ENCODE measurements around the gene SPAST. TPM values are rescaled to one million over a fixed set of nuclear protein-coding genes. Genes with fewer than 3 reads are reported as not detected.
"Not testable (repeated sequence)": the region's sequence is repeated elsewhere in the genome, so short reads cannot be mapped to it uniquely, and the experiment has no call there.

The SPAST gene
- total RNA-seq, 1 donor from 2014 or later = 18.5 TPM

- Mint-ChIP-seq H3K4me1 (ENCODE audit: low read depth) (no peaks in the 10 kb centered on the region), H3K36me3 (ENCODE audit: low read depth) (peaks cover 28% of the 10 kb centered on the region), H3K27me3 (ENCODE audit: low read depth) (no peaks in the 10 kb centered on the region), H3K9me3 (no peaks in the 10 kb centered on the region), H3K4me3 (ENCODE audit: low read depth) (no peak overlapping the region), H3K27ac (no peak overlapping the region)
- intact Hi-C loops (cut with micrococcal nuclease) = no loop called here
- no peak for DNase-seq (ENCODE audit: low spot score)
Observed at GRCh38 chr2:32136097-32136496, 72.7 kb downstream of the SPAST start.

DNA sequence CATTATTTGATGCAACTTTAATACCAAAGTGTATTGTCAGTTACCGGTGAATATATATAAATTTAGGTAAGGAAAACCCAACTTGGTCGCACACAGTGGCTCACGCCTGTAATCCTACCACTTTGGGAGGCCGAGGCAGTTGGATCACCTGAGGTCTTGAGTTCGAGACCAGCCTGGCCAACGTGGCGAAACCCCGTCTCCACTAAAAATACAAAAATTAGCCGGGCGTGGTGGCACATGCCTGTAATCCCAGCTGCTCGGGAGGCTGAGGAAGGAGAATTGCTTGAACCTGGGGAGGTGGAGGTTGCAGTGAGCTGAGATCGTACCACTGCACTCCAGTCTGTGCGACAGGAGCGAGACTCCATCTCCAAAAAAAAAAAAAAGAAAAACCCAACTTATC lies 88.2 kb downstream of the SPAST start:
- intact Hi-C loops (cut with micrococcal nuclease); H3K27ac Mint-ChIP-seq; H3K9me3 Mint-ChIP-seq; DNase-seq (ENCODE audit: low spot score); H3K27me3 Mint-ChIP-seq (ENCODE audit: low read depth); H3K4me1 Mint-ChIP-seq (ENCODE audit: low read depth); H3K4me3 Mint-ChIP-seq (ENCODE audit: low read depth): not testable (repeated sequence)
- peaks cover 13% of the 10 kb centered on the region for H3K36me3 Mint-ChIP-seq (ENCODE audit: low read depth)

- no peaks in the 10 kb centered on the region for H3K9me3 Mint-ChIP-seq
- no peak overlapping the region for H3K4me3 Mint-ChIP-seq (ENCODE audit: low read depth)
- H3K27ac Mint-ChIP-seq = no peak overlapping the region
- H3K27me3 Mint-ChIP-seq (ENCODE audit: low read depth) = no peaks in the 10 kb centered on the region
- peaks cover 8% of the 10 kb centered on the region for H3K36me3 Mint-ChIP-seq (ENCODE audit: low read depth)
- no peak for DNase-seq (ENCODE audit: low spot score)
- intact Hi-C loops (cut with micrococcal nuclease) = no loop called here
- peaks cover 10% of the 10 kb centered on the region for H3K4me1 Mint-ChIP-seq (ENCODE audit: low read depth)
Observed at GRCh38 chr2:32159678-32160077, 96.3 kb downstream of the SPAST start.

- Mint-ChIP-seq H3K4me3 (ENCODE audit: low read depth) (no peak overlapping the region), H3K4me1 (ENCODE audit: low read depth) (peaks cover 15% of the 10 kb centered on the region), H3K27me3 (ENCODE audit: low read depth) (no peaks in the 10 kb centered on the region), H3K27ac (no peak overlapping the region), H3K9me3 (no peaks in the 10 kb centered on the region), H3K36me3 (ENCODE audit: low read depth) (peaks cover 10% of the 10 kb centered on the region)
- no peak for DNase-seq (ENCODE audit: low spot score)
- intact Hi-C loops (cut with micrococcal nuclease) = no loop called here
Observed at GRCh38 chr2:32161296-32161695, 97.9 kb downstream of the SPAST start.

GRCh38 chr2:32164254-32164653 lies 100.9 kb downstream of the SPAST start:
- Mint-ChIP-seq H3K4me3 (ENCODE audit: low read depth) (peak overlapping the region; percentile 100), H3K4me1 (ENCODE audit: low read depth) (peaks cover 31% of the 10 kb centered on the region), H3K36me3 (ENCODE audit: low read depth) (peaks cover 28% of the 10 kb centered on the region)
- H3K9me3 Mint-ChIP-seq; H3K27ac Mint-ChIP-seq; DNase-seq (ENCODE audit: low spot score); H3K27me3 Mint-ChIP-seq (ENCODE audit: low read depth); intact Hi-C loops (cut with micrococcal nuclease): not testable (repeated sequence)

- intact Hi-C loops (cut with micrococcal nuclease) = loop anchor here (1.0 kb wide), 4 partner anchors 102 to 192 kb away; partner anchors contain the start of genes BIRC6, MEMO1 and SPAST
- Mint-ChIP-seq H3K36me3 (ENCODE audit: low read depth) (peaks cover 24% of the 10 kb centered on the region), H3K4me3 (ENCODE audit: low read depth) (peak overlapping the region; percentile 100), H3K4me1 (ENCODE audit: low read depth) (peaks cover 31% of the 10 kb centered on the region), H3K27ac (peak overlapping the region; percentile 97)
- H3K9me3 Mint-ChIP-seq; DNase-seq (ENCODE audit: low spot score); H3K27me3 Mint-ChIP-seq (ENCODE audit: low read depth): not testable (repeated sequence)
Observed at GRCh38 chr2:32165027-32165347, 101.6 kb downstream of the SPAST start.

DNA sequence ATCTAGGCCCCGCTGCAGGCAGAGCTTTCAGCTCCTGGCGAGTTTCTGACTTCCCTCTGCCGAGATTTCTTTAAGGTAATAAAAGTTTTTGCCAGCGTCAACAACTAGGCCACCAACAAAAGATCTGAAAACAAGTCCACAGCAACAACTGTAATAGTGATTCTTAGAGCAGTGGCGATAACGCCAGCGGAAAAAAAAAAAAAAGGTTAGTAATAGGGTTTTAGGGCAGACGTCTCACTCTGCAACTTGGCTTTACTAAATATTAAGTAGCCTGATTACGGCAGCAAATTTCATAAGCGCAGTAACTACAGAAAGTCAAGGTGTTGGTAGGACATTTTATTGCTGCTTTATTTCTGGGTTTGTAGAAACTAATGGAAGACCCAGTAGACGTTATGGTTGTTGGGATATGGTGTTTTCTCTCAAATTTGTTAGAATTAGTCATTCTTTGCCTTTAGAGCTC lies 102.8 kb downstream of the SPAST start:
- no peaks in the 10 kb centered on the region for H3K9me3 Mint-ChIP-seq
- H3K36me3 Mint-ChIP-seq (ENCODE audit: low read depth) = peaks cover 28% of the 10 kb centered on the region
- H3K27me3 Mint-ChIP-seq (ENCODE audit: low read depth) = no peaks in the 10 kb centered on the region
- H3K4me1 Mint-ChIP-seq (ENCODE audit: low read depth) = peaks cover 33% of the 10 kb centered on the region
- no peak for DNase-seq (ENCODE audit: low spot score)
- H3K4me3 Mint-ChIP-seq (ENCODE audit: low read depth) = peak overlapping the region; percentile 100
- peak overlapping the region; percentile 97 for H3K27ac Mint-ChIP-seq
- intact Hi-C loops (cut with micrococcal nuclease) = loop anchor here (2.0 kb wide), 1 partner anchor 23 kb away; no protein-coding TSS in a partner anchor

DNA sequence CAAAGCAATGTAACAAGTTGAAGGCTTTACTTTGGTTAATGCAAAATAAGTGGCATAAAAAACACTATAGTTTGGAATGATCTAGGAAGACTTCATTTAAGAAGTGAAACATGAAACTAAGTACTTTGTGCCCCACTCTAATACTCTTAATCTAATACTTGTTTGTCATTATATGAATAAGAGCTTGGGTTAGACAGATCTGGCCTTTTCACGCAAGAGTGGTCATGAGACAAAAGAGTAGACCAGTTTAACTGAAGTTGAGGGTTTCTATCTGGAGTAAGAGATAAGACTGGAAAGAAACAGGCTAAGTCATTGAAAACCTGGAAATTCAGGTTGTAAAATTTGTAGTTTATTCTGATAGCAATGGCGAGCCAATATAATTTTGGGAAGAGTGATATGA lies 105.2 kb downstream of the SPAST start:
- peaks cover 36% of the 10 kb centered on the region for H3K4me1 Mint-ChIP-seq (ENCODE audit: low read depth)
- intact Hi-C loops (cut with micrococcal nuclease) = no loop called here
- no peak for DNase-seq (ENCODE audit: low spot score)
- H3K36me3 Mint-ChIP-seq (ENCODE audit: low read depth) = peaks cover 48% of the 10 kb centered on the region
- H3K4me3 Mint-ChIP-seq (ENCODE audit: low read depth) = no peak overlapping the region
- no peaks in the 10 kb centered on the region for H3K9me3 Mint-ChIP-seq
- H3K27ac Mint-ChIP-seq = no peak overlapping the region
- H3K27me3 Mint-ChIP-seq (ENCODE audit: low read depth) = no peaks in the 10 kb centered on the region

DNA sequence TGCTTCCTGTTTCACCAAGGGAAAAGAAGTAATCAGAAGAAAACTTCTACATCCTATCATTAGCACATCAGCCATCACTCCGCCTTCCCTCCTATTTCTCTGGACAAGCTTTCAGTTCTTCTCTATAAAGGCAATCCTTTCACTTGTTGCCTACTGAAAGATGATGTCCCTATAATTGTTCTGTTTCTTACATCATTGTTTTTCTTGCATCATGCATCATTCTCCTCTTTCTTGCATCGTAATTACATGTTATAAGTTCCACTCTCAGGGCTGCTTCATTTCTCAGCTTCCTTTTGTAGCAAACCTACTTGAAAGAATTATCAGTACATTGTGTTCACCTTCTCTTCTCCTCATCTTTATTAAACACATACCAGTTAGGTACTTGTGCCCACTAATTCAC lies 109.5 kb downstream of the SPAST start:
- DNase-seq (ENCODE audit: low spot score) = no peak
- intact Hi-C loops (cut with micrococcal nuclease) = no loop called here
- Mint-ChIP-seq H3K9me3 (no peaks in the 10 kb centered on the region), H3K4me3 (ENCODE audit: low read depth) (no peak overlapping the region), H3K27ac (peak overlapping the region; percentile 13), H3K27me3 (ENCODE audit: low read depth) (no peaks in the 10 kb centered on the region), H3K4me1 (ENCODE audit: low read depth) (peaks cover 14% of the 10 kb centered on the region), H3K36me3 (ENCODE audit: low read depth) (peaks cover 54% of the 10 kb centered on the region)

- no peak for DNase-seq (ENCODE audit: low spot score)
- H3K9me3 Mint-ChIP-seq = no peaks in the 10 kb centered on the region
- no peak overlapping the region for H3K27ac Mint-ChIP-seq
- H3K27me3 Mint-ChIP-seq (ENCODE audit: low read depth) = no peaks in the 10 kb centered on the region
- H3K4me3 Mint-ChIP-seq (ENCODE audit: low read depth) = no peak overlapping the region
- peaks cover 33% of the 10 kb centered on the region for H3K36me3 Mint-ChIP-seq (ENCODE audit: low read depth)
- peaks cover 5% of the 10 kb centered on the region for H3K4me1 Mint-ChIP-seq (ENCODE audit: low read depth)
- intact Hi-C loops (cut with micrococcal nuclease) = no loop called here
Observed at GRCh38 chr2:32182667-32183066, 119.3 kb downstream of the SPAST start.

- peaks cover 54% of the 10 kb centered on the region for H3K36me3 Mint-ChIP-seq (ENCODE audit: low read depth)
- intact Hi-C loops (cut with micrococcal nuclease) = loop anchor here (2.0 kb wide), 1 partner anchor 22 kb away; no protein-coding TSS in a partner anchor
- H3K4me1 Mint-ChIP-seq (ENCODE audit: low read depth) = peaks cover 40% of the 10 kb centered on the region
Observed at GRCh38 chr2:32189011-32189410, 125.7 kb downstream of the SPAST start.

GRCh38 chr2:32192418-32192817 lies 129.1 kb downstream of the SPAST start:
- H3K4me3 Mint-ChIP-seq (ENCODE audit: low read depth) = no peak overlapping the region
- H3K9me3 Mint-ChIP-seq = no peaks in the 10 kb centered on the region
- no peaks in the 10 kb centered on the region for H3K27me3 Mint-ChIP-seq (ENCODE audit: low read depth)
- intact Hi-C loops (cut with micrococcal nuclease) = no loop called here
- peaks cover 38% of the 10 kb centered on the region for H3K4me1 Mint-ChIP-seq (ENCODE audit: low read depth)
- no peak for DNase-seq (ENCODE audit: low spot score)
- H3K27ac Mint-ChIP-seq = peak overlapping the region; percentile 75
- peaks cover 41% of the 10 kb centered on the region for H3K36me3 Mint-ChIP-seq (ENCODE audit: low read depth)

More at GRCh38 chr2:32189011-32189410, 125.7 kb downstream of the SPAST start:
- no peaks in the 10 kb centered on the region for H3K9me3 Mint-ChIP-seq
- H3K4me3 Mint-ChIP-seq (ENCODE audit: low read depth) = no peak overlapping the region
- no peak for DNase-seq (ENCODE audit: low spot score)
- H3K27me3 Mint-ChIP-seq (ENCODE audit: low read depth) = no peaks in the 10 kb centered on the region
- no peak overlapping the region for H3K27ac Mint-ChIP-seq

GRCh38 chr2:32200814-32201213 lies 137.5 kb downstream of the SPAST start:
- no peak overlapping the region for H3K4me3 Mint-ChIP-seq (ENCODE audit: low read depth)
- no peaks in the 10 kb centered on the region for H3K9me3 Mint-ChIP-seq
- intact Hi-C loops (cut with micrococcal nuclease) = no loop called here
- no peaks in the 10 kb centered on the region for H3K27me3 Mint-ChIP-seq (ENCODE audit: low read depth)
- DNase-seq (ENCODE audit: low spot score) = no peak
- peaks cover 13% of the 10 kb centered on the region for H3K4me1 Mint-ChIP-seq (ENCODE audit: low read depth)
- peaks cover 48% of the 10 kb centered on the region for H3K36me3 Mint-ChIP-seq (ENCODE audit: low read depth)
- H3K27ac Mint-ChIP-seq = peak overlapping the region; percentile 18

DNA sequence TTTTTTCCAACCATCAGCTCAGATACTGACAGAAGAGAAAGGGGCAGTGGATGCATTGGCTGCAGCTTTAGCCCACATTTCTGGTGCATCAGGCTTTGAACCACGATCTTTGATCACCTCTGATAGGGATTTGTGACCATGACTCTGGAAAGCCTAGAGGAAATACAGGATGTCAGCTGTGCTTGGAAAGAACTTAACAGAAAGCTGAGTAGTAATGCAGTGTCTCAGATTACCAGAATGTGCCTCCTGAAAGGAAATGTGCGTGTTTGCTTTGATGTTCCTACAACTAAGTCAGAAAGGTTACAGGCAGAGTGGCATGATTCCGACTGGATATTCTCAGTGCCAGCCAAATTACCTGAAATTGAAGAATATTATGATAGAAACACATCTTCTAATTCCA lies 140.1 kb downstream of the SPAST start:
- H3K36me3 Mint-ChIP-seq (ENCODE audit: low read depth) = peaks cover 37% of the 10 kb centered on the region
- H3K27me3 Mint-ChIP-seq (ENCODE audit: low read depth); intact Hi-C loops (cut with micrococcal nuclease); H3K4me1 Mint-ChIP-seq (ENCODE audit: low read depth); DNase-seq (ENCODE audit: low spot score); H3K9me3 Mint-ChIP-seq; H3K4me3 Mint-ChIP-seq (ENCODE audit: low read depth): not testable (repeated sequence)
- peak overlapping the region; percentile 11 for H3K27ac Mint-ChIP-seq
